Measurements from ENCODE around the gene CDYL2.

Gene CDYL2

DNA sequence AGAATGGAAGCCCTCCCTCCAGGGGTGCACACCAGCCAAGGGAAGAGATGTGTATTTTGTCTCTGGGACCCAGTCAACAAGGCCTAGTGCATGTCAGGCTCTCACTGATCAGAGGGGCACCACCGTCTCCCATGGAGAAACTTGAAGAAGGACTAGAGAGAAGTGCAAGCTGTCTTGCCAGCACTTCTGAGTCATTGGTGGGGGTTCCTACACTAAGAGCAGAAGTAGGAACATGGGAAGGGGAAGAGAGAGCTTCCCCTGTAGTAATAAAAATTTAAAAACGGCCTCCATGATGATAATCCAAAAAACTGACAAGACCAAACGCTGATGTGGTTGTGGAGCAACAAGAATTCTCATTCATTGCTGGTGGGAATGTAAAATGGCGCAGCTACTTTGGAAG, 217.3 kb downstream of the CDYL2 start:
- TF ChIP-seq ZFX (IDR thresholded peaks at IDR 0.05; ENCODE audit: borderline replicate concordance): no peak
- TF ChIP-seq, protein P1, sequence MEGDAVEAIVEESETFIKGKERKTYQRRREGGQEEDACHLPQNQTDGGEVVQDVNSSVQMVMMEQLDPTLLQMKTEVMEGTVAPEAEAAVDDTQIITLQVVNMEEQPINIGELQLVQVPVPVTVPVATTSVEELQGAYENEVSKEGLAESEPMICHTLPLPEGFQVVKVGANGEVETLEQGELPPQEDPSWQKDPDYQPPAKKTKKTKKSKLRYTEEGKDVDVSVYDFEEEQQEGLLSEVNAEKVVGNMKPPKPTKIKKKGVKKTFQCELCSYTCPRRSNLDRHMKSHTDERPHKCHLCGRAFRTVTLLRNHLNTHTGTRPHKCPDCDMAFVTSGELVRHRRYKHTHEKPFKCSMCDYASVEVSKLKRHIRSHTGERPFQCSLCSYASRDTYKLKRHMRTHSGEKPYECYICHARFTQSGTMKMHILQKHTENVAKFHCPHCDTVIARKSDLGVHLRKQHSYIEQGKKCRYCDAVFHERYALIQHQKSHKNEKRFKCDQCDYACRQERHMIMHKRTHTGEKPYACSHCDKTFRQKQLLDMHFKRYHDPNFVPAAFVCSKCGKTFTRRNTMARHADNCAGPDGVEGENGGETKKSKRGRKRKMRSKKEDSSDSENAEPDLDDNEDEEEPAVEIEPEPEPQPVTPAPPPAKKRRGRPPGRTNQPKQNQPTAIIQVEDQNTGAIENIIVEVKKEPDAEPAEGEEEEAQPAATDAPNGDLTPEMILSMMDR (IDR thresholded peaks at IDR 0.05): no peak
- H3K27ac ChIP-seq: no peak overlapping the region

DNA sequence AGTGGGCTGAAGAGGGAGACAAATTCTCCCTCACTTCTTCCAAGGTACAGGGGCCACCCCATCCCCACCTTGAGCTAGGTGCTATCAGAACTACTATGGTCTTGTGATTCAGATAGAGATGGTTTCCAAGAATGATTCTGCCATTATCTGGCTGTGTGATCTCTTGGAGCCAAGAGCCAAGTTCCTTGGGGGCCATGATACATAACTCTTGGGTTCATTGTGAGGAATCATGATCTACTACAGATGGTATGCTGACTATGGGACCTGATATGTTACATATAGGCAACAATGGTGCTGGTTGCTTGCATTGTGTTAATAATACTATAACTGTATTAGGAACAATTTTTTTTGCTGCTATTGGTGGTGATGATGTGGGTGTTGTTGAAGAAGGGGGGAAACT, 217.9 kb downstream of the CDYL2 start:
- TF ChIP-seq ZFX (IDR thresholded peaks at IDR 0.05; ENCODE audit: borderline replicate concordance): no peak
- TF ChIP-seq, protein P1 (IDR thresholded peaks at IDR 0.05): no peak
- no peak overlapping the region for H3K27ac ChIP-seq

DNA sequence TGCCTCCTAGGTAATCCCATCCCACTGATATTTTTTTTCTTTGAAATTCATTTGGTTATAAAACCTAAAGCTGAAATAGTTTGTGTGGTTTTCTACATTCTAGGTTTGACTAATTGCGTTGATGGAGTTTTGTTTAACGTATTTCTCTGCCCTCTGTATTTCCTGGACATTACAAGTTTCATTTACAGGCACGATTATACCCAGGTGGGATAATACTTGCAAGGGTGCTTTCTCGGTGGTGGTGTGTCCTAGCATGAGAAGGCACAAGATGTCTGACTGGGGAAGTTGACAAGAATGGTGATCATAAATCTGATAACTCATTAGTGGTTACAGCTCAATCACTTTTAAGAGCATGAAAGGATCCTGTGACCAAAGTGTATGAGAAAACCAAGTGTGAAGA, 218.6 kb downstream of the CDYL2 start:
- no peak overlapping the region for H3K27ac ChIP-seq

DNA sequence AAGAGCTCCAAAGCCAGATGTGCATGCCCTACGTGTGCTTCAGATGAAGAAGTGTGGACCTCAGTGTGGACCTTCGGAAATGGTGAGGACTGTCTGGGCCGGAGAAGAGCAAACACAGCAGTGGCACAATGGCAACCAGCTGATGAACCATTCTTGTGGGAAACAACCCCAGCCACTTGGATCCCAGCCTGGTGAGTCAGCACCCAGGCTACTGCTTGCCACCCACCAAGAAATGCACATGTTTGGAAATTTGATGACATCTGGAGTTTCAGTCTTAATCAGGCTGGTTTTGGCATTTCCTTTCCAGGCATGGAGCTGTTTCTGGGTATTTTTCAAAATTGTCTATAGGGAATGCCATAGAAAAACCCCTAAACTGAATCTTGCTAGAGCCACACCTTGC, 220.9 kb downstream of the CDYL2 start:
- no peak overlapping the region for H3K27ac ChIP-seq
- TF ChIP-seq ZFX (IDR thresholded peaks at IDR 0.05; ENCODE audit: borderline replicate concordance): no peak
- TF ChIP-seq, protein P1 (IDR thresholded peaks at IDR 0.05): no peak

More for the DNA sequence above, 218.6 kb downstream of the CDYL2 start:
- TF ChIP-seq, protein P1 (IDR thresholded peaks at IDR 0.05): no peak
- no peak for TF ChIP-seq ZFX (IDR thresholded peaks at IDR 0.05; ENCODE audit: borderline replicate concordance)

DNA sequence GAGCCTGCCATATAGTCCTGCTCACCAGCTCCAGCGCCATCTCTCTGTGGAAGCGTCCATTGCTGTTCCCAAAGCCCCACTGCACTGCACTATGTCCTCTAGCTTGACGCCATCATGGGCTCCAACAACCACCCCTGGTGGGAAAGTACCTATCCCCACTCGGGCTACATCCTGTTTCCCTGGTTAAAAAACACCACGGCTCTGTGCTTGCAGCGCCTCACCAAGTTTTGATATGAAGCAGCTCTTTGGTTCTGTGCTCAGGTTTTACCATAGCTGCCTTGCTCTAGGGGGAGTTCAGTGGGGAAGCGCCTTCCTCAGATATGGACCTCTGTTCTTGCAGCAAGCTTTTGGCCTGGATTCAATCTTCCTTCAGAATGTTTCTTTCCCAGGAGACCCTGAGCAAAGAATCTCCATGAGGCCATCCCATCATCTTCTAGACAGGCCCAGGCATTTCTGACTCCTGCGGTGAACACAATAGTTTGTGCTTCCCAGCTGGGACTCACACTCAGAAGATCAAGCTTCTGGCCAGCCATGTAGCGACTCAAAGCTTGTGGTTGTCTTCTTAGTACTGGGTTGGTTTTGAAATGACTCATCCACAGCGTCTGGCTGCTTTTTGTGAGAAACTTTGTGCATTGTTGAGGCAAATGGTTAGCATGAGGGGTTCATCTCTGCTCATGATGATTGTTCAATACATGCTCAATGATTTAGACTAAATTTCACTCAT, 224.1 kb downstream of the CDYL2 start:
- no peak for TF ChIP-seq ZFX (IDR thresholded peaks at IDR 0.05; ENCODE audit: borderline replicate concordance)
- TF ChIP-seq, protein P1 (IDR thresholded peaks at IDR 0.05): no peak
- no peak overlapping the region for H3K27ac ChIP-seq

DNA sequence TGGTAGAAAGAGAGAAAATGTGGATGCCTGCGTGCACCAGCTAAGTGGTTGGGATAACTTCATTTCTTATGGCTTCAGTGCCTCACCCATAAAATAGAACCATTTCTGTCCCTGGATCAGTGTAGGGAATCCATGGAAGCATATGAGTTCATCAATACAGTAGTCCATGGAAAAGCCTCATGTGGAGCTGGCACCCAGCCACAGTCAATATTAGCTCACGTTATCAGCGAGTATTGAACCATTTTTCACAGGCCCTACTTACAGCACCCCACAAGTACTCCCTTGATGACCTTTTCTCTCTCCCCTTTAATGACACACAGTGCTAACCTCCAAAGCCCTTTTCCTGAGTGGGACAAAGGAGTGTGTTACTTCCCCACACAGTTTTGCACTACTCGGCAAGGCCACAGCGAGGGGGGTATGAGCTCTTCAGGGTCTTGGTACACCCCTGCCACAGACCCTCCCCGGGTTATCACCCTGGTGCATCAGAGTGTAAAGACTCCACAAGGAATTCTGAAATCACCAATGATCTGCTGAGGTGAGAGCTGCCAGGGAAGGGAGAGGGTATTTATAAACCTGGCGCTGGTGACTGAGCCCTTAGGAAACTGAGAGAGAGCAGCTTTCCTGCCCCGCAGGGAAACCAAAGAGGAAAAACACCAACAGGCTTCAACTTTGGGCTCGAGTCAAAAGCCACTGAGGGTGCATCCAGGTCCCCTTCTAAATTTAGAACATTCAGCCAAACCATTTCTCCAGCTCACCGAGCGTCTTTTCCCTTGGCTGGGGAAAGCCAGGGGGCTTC, 226.7 kb downstream of the CDYL2 start:
- no peak for TF ChIP-seq ZFX (IDR thresholded peaks at IDR 0.05; ENCODE audit: borderline replicate concordance)
- TF ChIP-seq, protein P1 (IDR thresholded peaks at IDR 0.05): no peak
- H3K27ac ChIP-seq: no peak overlapping the region

Data from 22Rv1 (cell line).